GM12873 (cell line): ENCODE results near the gene OVCA2.
A peak's percentile ranks its signal among the peaks of the same experiment; 100 is the strongest.

Source experiments
- TF ChIP-seq, protein P1 (sequence below): IDR thresholded peaks from 2 replicates; pipeline ENCODE4 v1.5.1; 2012; ENCODE audit warnings: low read depth, mild to moderate bottlenecking, moderate library complexity, low read length, control low read depth; ENCODE audit not compliant: insufficient read depth; ENCODE audit errors: missing control alignments

Gene OVCA2

DNA sequence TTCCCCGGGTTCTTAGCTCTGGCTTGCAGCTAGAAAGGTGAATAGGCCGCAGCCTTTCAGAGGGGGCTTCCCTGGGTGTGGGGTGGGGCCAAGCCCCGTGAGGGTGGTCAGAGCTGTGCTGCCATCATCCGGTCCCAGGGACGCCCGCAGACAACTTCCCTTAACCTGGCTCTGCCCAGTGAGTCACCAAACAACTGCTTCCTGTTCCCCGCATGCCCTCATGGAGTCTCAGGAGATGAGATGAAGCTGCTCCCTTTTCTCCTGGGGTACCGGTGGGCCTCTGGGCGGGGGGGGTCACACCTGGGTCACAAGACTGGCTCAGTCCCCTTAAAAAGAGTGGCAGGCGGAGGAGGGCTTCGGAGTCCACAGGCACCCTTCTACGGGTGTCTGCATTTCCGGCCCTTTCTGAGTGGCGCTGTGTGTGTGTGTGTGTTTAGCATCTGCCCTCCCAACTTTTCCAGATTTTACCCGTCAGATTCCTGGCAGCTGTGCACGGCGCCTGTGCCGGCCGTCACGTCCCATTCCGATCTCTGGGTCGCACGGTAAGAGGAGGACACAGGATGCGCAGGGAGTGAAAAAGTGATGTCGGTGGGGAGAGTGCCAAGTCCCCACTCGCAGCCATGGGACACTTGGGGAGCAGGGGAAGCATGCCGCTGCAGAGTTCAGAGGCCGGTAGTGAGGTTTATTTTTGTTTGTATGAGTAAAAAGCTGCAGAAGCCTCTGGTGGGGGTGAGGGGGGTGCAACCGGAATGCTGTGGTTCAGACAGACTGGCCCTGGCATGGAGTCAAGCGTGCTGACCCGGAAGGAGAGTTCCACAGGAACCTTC is 29.8 kb downstream of the OVCA2 start:
- TF ChIP-seq, protein P1, sequence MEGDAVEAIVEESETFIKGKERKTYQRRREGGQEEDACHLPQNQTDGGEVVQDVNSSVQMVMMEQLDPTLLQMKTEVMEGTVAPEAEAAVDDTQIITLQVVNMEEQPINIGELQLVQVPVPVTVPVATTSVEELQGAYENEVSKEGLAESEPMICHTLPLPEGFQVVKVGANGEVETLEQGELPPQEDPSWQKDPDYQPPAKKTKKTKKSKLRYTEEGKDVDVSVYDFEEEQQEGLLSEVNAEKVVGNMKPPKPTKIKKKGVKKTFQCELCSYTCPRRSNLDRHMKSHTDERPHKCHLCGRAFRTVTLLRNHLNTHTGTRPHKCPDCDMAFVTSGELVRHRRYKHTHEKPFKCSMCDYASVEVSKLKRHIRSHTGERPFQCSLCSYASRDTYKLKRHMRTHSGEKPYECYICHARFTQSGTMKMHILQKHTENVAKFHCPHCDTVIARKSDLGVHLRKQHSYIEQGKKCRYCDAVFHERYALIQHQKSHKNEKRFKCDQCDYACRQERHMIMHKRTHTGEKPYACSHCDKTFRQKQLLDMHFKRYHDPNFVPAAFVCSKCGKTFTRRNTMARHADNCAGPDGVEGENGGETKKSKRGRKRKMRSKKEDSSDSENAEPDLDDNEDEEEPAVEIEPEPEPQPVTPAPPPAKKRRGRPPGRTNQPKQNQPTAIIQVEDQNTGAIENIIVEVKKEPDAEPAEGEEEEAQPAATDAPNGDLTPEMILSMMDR, result no peak

DNA sequence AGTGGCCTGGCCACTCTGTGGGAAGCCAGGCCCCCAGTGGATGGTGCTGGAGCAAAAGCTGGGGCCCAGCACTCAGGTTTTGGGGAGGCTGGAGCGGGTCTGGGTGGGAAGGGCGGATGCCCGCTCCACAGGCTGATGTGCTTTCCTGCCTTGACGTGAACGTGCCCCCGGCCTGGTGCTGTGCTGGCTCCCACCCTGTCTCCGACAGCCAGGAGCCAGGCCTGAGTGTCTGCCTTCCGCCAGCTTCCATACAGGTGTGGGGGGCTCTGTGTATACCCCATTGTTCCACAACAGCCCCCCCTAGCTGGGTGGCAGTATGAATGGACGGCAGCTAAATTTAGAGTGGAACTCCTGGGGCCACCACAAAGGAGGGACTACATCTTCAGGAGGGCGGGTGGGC is 33.1 kb downstream of the OVCA2 start:
- TF ChIP-seq, protein P1, result no peak

- TF ChIP-seq, protein P1, result peak; percentile 8
Observed at GRCh38 chr17:2075336-2076086, 33.7 kb downstream of the OVCA2 start.

DNA sequence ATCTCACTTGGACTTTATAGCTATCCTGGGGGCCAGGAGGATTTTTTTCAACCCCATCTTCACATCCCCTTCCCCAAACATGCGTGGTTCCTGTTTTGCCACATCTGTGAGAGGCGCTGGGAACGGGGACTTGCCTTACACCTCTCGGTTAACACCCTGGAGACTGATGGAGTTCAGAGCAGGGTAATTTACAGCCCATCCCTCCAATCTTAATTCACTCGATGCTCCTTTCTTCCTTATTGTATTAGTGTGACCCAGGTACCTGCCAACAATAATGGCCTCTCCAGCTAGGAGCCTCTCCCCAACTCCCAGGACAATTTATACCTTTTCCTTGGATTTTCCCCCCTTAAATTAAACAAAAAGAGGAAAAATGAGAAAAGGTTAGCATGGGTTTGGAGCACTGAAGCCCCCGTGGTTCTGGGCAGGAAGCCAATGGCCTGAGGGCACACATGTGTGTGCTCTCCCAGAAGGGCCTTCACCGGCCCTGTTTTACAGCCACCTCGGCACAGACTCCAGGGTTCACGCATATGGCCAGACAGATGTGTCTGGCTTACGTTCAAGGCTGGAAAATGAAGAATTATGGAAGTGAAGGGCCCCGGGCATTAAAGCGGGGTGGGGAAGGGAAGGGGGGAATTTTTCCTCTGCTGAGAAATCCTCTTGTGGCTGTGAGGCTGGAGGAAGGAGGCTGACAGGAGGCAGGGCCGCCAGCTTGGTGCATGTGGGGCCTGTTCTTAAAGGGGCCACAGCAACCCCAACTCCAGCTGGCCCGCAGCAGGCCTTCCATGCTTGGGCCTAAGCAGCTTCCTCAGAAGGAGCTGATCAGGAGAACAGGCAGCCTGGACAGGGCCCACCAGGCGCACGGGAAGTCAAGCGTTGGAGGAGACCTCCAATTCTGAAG is 34.5 kb downstream of the OVCA2 start:
- TF ChIP-seq, protein P1, result no peak

GRCh38 chr17:2077040-2077439 is 35.2 kb downstream of the OVCA2 start:
- TF ChIP-seq, protein P1, result no peak

- TF ChIP-seq, protein P1, result no peak
Observed at GRCh38 chr17:2081564-2081963, 39.7 kb downstream of the OVCA2 start.
